ENCODE results near the gene ITGB3. TPM values are rescaled to one million over a fixed set of nuclear protein-coding genes. Genes with fewer than 3 reads are reported as not detected.

The ITGB3 gene
- total RNA-seq, 3 donors from 2014 or later: 3.8 to 29.8 (median 14.6) TPM

DNA sequence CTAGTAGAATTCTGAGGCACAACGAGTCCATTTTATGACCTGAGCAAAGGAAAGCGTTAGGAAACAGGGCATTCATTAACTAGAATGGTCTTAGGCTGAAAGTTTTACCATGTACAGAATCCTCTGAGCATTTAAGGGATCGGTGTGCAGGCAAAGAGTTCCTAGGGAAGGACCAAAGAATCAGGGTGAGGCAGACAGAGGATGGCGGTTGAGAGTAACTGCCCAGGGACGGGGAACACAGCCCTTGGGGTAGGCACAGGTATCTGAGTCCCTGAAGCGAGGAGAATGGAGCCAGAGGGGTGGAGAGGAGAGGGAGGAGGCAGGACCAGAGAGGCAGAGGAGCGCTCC lies 14.0 kb upstream of the ITGB3 start:
- Histone ChIP-seq H3K36me3 (no peaks in the 10 kb centered on the region), H3K4me3 (no peak overlapping the region), H3K27me3 (no peaks in the 10 kb centered on the region), H3K4me1 (peaks cover 0 to 5% of the 10 kb centered on the region in 2 donors), H3K9me3 (no peaks in the 10 kb centered on the region), H3K27ac (peak overlapping the region; percentile 77 to 95)
- intact Hi-C loops (cut with DNase I; ENCODE audit: low total_unique reads): no loop called here
- DNase-seq (ENCODE audit: low spot score in 2 of 2): no peak
- TF ChIP-seq POLR2A (IDR thresholded peaks at IDR 0.05) (no peak), CTCF (IDR thresholded peaks at IDR 0.05) (no peak), POLR2AphosphoS5 (IDR thresholded peaks at IDR 0.05) (no peak)

GRCh38 chr17:47239967-47240651 lies 13.5 kb upstream of the ITGB3 start:
- H3K9me3 ChIP-seq: no peaks in the 10 kb centered on the region
- H3K27ac ChIP-seq: peak overlapping the region; percentile 77 to 95
- peak; percentile 67 for DNase-seq (ENCODE audit: low spot score in 2 of 2)
- no peaks in the 10 kb centered on the region for H3K27me3 ChIP-seq
- peaks cover 0 to 5% of the 10 kb centered on the region in 2 donors for H3K4me1 ChIP-seq
- intact Hi-C loops (cut with DNase I; ENCODE audit: low total_unique reads): no loop called here
- no peak for TF ChIP-seq CTCF (IDR thresholded peaks at IDR 0.05)
- TF ChIP-seq POLR2A (IDR thresholded peaks at IDR 0.05): no peak
- peak in 2 of 3 donors; percentile 34 to 69 for TF ChIP-seq POLR2AphosphoS5 (IDR thresholded peaks at IDR 0.05)
- H3K36me3 ChIP-seq: no peaks in the 10 kb centered on the region
- no peak overlapping the region for H3K4me3 ChIP-seq

GRCh38 chr17:47240806-47241205 lies 12.8 kb upstream of the ITGB3 start:
- DNase-seq (ENCODE audit: low spot score in 2 of 2): no peak
- H3K4me3 ChIP-seq: no peak overlapping the region
- H3K9me3 ChIP-seq: no peaks in the 10 kb centered on the region
- TF ChIP-seq POLR2AphosphoS5 (IDR thresholded peaks at IDR 0.05) (no peak), POLR2A (IDR thresholded peaks at IDR 0.05) (no peak), CTCF (IDR thresholded peaks at IDR 0.05) (no peak)
- no peaks in the 10 kb centered on the region for H3K36me3 ChIP-seq
- H3K4me1 ChIP-seq: peaks cover 0 to 5% of the 10 kb centered on the region in 2 donors
- H3K27me3 ChIP-seq: no peaks in the 10 kb centered on the region
- intact Hi-C loops (cut with DNase I; ENCODE audit: low total_unique reads): no loop called here
- peak overlapping the region; percentile 52 to 77 for H3K27ac ChIP-seq

- Histone ChIP-seq H3K27ac (no peak overlapping the region), H3K27me3 (no peaks in the 10 kb centered on the region), H3K36me3 (no peaks in the 10 kb centered on the region), H3K4me3 (no peak overlapping the region), H3K4me1 (peaks cover 0 to 5% of the 10 kb centered on the region in 2 donors), H3K9me3 (no peaks in the 10 kb centered on the region)
- intact Hi-C loops (cut with DNase I; ENCODE audit: low total_unique reads): no loop called here
- DNase-seq (ENCODE audit: low spot score in 2 of 2): no peak
- no peak for TF ChIP-seq POLR2A (IDR thresholded peaks at IDR 0.05)
- no peak for TF ChIP-seq POLR2AphosphoS5 (IDR thresholded peaks at IDR 0.05)
- no peak for TF ChIP-seq CTCF (IDR thresholded peaks at IDR 0.05)
These were observed 11.0 kb upstream of the ITGB3 start for GRCh38 chr17:47242648-47243047.

DNA sequence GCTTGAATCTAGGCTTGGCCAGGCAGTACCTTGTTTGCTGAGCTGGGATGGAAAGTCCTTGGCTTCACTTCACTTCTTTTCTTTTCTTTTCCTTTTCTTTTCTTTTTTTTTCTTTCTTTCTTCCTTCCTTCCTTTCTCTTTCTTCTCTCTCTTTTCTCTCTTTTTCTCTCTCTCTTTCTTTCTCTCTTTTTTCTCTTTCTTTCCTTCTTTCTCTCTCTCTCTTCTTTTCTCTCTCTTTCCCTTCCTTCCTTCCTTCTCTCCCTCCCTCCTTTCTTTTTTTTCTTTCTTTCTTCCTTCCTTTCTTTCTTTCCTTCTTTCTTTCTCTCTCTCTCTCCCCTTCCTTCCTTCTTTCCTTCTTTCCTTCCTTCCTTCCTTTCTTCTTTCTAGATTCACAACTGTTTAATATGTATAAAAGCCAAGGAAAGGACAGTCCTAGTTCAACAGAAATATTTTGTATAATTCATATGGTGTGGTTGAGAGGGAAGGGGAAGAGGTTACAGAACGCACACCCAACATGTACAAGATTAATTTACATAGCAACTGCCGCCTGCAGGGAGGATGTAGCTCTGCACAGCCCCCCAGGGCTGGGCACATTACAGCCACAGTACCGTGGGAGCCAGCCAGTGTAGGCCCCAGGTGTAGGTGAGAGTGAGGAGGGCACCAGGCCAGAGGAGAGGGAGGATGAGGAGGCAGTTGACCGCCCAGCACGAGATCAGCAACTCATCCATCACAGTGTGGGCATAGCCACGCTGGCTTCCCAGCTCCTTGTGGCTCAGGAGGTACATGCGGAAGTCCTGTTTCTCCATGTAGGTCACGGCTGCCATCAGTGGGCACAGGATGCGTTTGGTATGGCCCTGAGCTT lies 9.7 kb upstream of the ITGB3 start:
- TF ChIP-seq POLR2A (IDR thresholded peaks at IDR 0.05): no peak
- no peak for TF ChIP-seq POLR2AphosphoS5 (IDR thresholded peaks at IDR 0.05)
- TF ChIP-seq CTCF (IDR thresholded peaks at IDR 0.05): no peak
- Histone ChIP-seq H3K4me1 (peaks cover 0 to 5% of the 10 kb centered on the region in 2 donors), H3K9me3 (no peaks in the 10 kb centered on the region), H3K36me3 (no peaks in the 10 kb centered on the region), H3K27me3 (no peaks in the 10 kb centered on the region), H3K4me3 (no peak overlapping the region), H3K27ac (no peak overlapping the region)
- intact Hi-C loops (cut with DNase I; ENCODE audit: low total_unique reads): no loop called here
- no peak for DNase-seq (ENCODE audit: low spot score in 2 of 2)

All from breast epithelium (tissue), 4 donors.